ENCODE results near the gene FANCG.

- TF ChIP-seq, protein P1, sequence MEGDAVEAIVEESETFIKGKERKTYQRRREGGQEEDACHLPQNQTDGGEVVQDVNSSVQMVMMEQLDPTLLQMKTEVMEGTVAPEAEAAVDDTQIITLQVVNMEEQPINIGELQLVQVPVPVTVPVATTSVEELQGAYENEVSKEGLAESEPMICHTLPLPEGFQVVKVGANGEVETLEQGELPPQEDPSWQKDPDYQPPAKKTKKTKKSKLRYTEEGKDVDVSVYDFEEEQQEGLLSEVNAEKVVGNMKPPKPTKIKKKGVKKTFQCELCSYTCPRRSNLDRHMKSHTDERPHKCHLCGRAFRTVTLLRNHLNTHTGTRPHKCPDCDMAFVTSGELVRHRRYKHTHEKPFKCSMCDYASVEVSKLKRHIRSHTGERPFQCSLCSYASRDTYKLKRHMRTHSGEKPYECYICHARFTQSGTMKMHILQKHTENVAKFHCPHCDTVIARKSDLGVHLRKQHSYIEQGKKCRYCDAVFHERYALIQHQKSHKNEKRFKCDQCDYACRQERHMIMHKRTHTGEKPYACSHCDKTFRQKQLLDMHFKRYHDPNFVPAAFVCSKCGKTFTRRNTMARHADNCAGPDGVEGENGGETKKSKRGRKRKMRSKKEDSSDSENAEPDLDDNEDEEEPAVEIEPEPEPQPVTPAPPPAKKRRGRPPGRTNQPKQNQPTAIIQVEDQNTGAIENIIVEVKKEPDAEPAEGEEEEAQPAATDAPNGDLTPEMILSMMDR (IDR thresholded peaks at IDR 0.05), result no peak
- TF ChIP-seq POLR2A (IDR thresholded peaks at IDR 0.05), result no peak
Measured at GRCh38 chr9:35042891-35043545, 36.7 kb downstream of the FANCG start.

Measured in uterus (tissue), 2 donors.